C1 segment of cervical spinal cord (tissue), 14 donors: ENCODE results near the gene ATG4A.

ENCODE experiments used
- DNase-seq, 14 donors: peaks; one replicate each; lab custom pipeline; 2025; lab: John Stamatoyannopoulos, UW

ATG4A gene, protein sequence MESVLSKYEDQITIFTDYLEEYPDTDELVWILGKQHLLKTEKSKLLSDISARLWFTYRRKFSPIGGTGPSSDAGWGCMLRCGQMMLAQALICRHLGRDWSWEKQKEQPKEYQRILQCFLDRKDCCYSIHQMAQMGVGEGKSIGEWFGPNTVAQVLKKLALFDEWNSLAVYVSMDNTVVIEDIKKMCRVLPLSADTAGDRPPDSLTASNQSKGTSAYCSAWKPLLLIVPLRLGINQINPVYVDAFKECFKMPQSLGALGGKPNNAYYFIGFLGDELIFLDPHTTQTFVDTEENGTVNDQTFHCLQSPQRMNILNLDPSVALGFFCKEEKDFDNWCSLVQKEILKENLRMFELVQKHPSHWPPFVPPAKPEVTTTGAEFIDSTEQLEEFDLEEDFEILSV

DNA sequence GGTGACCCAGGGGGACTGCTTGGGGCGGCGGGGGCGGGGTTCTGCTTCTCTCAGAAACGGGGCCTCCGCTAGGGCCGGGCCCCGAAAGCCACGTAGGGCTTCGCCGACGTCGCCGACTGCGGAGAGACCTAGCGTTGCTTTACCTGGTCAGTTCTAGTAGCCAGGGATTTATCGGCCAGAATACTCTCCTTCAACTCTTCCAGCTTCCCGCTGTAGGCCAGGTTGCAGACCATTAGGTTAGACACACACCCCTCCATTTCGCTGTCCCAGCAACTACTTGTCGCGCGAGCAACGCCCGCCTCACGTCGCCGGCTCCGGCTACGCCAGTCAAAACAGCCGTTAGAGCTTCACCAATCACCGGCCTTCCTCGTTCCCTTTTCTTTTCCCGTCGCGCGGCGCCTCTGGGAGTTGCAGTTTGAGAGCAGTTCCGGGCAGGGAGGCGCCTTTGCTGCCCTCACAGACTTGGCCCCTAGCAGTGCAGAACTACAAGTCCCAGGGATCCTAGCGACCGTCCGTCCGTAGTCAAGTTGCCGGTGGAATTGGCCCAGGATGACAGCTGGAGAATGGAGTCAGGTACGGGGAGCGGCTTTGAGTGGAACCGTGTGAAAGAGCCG is at the start of gene ATG4A, which contains the start of gene PSMD10:
ATG4A (plus strand) TSS at position 515 of the 614 bp plus-strand sequence; CDS start at position 564, 49 bp downstream.
PSMD10 (minus strand) TSS at position 279 of the 614 bp plus-strand sequence; CDS start at position 257, 22 bp downstream.
- DNase-seq, result peak; percentile 37 to 94 (median 87)

DNA sequence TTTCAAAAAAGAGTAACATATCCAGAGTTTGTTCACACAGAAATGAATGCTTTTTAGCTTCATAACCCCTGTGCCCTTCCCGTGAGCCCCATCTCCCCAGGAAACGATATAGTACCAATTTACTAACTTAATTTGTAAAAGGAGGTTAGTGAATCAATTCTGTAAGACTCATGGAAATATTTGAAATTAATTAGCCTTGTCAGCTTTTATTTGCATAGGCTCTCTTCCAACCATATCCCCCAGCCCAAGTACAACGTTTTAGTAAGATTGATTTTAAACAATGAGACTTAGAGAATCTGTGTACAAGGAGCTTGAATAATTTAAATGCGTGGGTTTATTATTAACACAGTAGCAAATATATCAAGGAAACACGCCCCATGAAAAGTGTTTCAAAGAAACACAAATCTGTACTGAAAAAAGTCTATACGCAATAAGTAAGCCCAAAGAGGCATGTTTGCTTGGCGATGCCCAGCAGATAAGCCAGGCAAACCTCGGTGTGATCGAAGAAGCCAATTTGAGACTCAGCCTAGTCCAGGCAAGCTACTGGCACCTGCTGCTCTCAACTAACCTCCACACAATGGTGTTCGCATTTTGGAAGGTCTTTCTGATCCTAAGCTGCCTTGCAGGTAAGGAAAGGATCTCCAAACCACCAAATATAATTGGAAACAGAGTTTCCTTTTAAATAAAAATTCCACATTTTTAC is 46.9 kb upstream of the ATG4A start, which contains the start of gene VSIG1:
VSIG1 (plus strand) TSS at position 512 of the 703 bp plus-strand sequence; CDS start at position 578, 66 bp downstream.
- no peak for DNase-seq

DNA sequence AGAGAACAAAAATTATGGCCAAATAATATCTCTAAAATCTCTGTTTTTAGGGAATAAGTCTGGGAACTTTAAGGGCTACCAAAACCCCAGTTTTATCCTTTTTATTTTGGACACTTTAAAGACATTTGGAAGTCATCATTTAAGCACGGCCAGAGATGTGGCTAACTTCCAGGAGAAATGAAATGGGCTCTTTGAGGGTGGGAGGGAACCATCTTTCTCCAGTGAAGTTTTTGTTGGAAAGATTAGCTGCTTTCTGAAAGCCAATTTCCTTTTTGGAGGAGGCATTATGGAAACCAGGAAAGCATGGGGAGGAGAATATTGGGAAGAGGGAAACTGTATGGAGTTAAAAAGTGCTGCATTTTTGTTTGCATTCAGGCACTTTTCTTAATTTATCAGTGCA is 41.9 kb upstream of the ATG4A start:
- DNase-seq, result no peak

DNA sequence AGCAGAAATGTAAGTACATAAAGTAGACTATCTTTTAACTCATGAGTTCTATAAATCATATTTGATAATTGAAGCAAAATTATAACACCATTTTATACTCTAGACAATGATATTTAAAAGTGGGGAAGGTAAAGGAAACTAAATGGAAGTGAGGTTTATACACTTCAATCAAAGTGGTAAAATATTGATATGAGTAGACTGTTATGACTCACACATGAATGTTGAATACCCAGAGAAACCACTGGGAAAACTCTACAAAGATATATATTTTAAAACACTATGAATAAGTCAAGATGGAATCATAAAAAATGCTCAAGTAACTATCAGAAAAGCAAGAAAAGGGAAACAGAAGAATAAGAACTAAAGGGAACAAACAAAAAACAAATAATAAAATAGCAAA is 38.4 kb upstream of the ATG4A start:
- no peak for DNase-seq

DNA sequence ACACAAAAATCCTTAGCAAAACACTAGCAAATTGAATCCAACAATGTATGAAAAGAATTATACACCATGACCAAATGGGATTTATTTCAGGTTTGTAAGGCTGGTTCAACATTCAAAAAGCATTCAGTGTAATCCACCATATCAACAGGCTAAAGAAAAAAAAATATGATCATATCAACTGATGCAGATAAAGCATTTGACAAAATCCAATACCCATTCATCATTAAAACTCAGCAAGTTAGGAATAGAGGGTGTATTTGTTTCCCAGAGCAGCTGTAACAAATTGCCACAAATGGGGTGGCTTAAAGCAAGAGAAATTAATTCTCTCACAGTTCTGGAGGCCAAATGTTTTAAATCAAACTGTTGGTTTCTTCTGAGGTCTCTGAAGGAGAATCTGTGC is 36.0 kb upstream of the ATG4A start:
- DNase-seq, result no peak

DNA sequence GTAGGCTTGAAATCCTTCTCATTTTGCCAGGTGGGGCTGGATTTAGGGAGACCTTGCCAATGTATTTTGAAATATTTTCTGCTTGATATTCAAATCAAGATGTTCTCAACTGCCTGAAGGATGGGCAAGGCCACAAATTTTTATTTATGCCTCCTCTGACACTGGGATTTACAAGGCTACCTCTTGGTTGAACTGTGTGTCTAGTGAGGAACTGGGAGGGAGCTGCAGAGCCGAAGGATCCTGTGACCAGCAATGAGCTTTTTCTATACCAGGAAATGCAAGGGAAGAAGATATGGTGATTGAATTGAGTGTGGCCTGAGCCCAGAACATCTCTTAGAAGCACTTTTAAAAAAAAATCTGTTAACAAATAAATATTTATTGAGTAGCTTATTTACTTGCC is 31.8 kb upstream of the ATG4A start:
- DNase-seq, result no peak

DNA sequence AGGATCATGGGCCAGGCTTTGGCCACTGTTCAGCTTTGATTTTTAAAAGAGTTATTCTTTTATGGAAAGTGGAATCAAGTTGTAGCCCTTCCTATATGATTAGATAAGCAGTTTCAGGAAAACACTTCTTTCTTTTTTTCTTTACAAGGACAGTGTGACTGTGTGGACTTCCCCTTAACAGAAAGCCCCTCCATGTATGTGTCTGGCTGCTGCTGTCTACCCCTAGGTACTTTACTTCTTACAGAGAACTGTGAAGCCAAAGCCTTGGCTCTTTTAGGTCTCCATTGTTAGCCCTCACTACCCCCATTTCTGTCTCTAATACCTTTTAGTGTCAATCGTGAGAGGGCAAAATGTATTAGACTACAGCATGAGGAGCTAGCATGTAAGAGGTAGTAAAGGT is 27.6 kb upstream of the ATG4A start:
- no peak for DNase-seq

DNA sequence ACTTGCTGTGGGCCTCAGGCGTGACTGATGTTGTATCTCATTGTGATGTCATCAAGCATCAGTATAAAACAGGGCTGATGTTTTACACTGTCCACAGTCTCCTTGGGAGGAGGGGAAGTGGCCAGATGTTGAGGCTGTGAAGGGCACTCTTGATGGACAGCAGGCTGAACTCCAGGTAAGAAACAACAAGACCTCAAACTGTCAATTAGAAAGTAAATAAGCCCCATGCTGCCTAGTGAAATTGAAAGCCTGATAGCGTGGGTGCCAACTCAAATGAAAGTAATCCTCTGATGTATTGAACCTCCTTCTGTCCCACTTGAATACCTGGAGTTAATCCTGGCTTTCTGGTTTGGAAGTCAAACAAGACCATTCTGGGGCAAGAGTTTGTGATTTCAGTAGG is 27.0 kb upstream of the ATG4A start:
- DNase-seq, result no peak

DNA sequence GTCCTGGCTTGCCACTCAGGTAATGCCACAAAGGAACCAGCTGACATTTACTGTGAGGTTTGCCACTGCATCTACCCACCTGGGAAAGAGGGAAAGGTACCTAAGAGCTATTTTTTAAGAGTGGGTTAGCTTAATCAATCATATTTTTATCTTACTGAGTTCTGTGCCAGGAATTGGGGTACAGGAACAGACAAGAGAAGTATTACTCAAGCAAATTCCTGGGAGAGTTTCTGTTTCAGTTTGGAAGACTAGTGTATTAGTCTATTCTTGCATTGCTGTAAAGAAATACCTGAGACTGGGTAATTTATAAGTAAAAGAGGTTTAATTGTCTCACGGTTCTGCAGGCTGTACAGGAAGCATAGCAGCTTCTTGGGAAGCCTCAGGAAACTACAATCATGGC is 23.5 kb upstream of the ATG4A start:
- DNase-seq, result no peak

DNA sequence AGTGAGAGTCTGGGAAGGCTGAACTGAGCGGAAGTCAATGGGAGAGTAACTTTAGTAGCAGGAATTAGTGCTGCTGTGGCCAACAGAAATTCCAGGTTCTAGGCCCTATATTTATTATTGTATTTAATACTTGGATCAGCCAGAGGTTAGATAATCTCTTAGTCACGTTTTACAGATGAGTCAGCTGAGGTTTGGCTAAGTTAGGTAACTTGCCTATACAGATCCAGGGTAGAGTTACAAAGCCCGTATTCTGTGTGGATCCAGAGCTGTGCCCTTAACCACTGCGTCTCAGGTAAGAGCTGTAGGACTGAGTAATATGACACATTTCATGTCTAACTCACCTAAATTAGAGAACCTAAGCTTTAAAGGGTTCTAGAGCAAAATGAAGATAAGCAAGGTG is 20.7 kb upstream of the ATG4A start:
- DNase-seq, result no peak

DNA sequence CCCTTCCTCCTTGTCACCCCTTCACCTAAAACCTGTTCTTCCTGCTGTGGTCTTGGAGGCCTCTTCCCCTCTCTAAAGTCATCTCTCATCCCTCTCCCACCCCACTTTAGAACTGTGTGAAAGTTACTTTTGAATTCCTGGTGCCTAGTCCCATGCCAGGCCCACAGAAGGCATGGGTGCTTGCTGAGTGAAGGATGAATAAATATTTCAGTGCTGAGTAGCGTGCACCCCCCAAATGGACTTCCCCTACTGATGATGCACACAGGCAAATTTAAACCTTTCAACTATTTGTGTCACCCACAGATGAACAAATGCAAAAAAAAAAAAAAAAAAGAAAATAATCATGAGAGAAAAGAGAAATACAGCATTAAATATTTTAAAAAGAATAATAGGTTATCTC is 20.0 kb upstream of the ATG4A start:
- no peak for DNase-seq

DNA sequence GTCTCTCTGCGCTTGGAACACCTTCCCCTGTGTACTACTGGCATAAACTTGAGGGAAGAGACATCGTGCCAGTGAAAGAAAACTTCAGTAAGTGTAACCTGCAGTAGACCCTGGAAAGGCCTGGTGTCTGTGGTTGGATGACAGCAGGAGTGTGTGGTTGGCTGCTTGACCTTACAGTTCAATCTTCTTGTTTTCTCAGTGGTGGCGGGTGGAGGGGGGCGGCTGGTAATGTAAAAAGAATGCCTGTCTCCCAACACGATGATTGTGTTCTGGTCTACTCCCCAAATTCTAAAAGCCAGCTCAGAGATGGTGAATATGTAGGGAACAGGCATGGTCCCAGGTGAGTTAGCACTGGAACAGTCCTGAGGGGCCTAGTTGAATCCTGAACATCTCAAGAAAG is 18.8 kb upstream of the ATG4A start:
- DNase-seq, result no peak

DNA sequence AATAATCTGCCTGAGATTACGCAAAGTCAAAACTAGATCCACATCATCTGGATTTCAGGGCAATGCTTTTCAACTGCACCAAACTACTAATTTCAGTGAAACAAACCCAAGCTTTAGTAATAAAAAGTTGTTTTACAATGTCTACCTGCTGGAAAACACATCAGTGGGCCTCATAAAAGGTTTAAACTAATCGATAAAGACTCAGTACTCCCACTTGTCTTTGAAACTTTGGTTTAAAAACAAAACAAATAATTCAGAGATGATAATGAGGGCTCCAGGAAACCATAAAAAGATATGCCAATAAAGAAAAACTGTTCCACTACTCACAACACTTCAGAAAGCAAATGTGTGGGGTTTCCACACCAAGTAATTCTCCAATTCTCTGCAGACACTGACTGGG is 10.5 kb upstream of the ATG4A start:
- no peak for DNase-seq

DNA sequence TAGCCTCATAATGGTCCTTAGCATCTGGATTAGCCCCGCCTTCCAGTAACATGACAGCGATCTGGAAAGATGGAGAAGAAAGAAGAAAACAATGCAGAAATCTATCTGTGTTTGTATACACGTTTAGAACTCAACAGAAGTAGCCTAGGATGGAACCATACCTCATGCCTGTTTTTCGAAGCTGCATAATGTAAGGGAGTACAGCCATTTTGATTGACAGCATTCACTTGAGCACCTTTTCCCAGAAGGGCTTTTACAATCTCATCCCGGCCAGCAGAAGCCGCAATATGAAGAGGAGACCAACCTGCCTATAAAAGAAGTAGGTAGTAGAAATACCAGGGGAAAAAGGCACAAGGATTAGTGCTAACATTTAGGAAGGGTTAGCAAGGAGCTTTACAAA is 3.8 kb upstream of the ATG4A start:
- no peak for DNase-seq

DNA sequence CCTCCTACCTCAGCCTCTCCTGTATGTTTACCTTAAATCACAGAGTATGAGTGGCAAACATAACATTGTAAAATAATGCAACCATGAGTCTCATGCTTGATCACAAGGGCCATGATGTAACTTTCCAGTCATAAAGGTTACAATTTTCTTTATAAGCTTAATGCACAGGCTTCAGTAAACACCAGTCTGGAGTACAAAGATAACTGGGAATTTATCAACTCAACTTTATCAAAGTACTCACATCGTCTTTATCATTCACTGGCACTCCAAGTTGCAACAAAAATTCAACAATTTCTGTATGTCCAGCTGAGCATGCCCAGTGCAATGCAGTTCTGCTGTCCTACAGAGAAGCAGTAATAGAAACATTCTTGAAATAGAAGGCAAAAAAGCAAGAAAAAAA is 3.1 kb upstream of the ATG4A start:
- no peak for DNase-seq

DNA sequence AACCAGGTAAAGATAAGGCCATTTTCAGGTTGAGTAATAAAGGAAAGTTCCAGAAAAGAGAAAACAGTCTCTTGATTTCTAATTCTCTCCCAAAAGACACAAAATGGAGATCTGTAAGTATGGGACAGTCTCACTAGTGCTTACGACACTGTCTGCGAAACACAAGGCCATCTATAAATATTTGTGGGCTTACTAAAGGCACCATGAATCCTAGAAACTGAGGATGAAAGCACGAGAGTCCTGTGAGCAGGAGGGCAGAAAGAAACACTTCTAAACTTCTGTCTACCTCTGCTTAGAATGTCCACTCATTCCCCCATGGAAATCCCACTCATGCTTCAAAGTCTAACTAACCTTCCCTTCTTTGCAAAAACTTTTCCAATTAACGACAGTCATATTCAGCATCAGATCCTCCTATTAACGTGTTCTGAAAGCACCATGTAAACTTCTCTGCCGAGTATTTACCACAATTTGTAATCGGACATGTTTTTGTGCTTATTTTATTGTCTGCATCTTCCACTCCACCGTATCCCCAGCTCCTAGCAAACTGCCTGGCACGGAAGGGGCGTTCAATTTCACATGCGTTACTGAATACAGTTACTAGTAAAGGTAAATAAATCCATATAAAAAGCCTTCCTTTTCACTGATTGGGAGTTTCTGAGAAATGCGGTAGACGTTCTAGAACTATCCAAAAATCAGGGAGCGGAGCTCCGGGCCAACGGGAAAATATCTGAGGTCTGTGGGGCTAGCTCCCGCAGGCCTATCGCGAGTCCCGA is 901 bp upstream of the ATG4A start:
- DNase-seq, result no peak

DNA sequence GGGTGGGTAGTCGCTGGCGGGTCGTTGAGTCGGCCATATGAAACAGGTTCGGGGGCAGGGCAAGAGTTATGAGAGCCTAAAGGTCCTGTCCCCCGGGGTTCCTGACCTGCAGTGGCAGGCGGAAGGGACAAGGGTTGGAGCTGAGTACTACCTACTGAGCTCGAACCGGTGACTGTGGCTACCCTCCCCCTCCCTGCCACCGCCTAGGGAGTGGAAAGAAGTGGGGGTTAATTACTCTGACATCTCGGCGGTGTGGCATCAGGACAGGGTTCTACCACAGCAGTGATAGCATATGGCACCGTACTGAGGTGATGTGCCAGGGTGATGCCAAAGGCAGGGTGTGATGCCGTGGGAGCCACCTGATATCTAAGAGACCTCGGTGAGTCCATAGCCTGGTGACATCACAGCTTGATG is 307 bp downstream of the ATG4A start:
- no peak for DNase-seq

DNA sequence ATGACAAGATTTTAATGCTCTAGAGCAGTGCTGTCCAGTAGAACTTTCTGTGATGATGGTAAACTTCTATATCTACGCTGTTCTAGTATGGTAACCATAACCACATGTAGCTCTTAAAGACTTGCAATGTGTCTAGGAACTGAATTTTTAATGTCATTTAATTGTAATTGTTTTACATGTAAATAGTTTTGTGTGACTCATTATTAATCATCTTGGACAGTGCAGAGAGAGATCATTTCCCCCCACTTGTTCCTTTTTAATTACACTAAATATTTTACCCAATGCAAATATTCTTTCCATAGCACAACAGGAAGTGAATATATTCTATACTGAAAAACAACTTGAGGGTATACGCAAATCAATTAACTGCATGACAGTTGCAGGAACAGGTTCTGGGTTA is 5.8 kb downstream of the ATG4A start:
- no peak for DNase-seq

DNA sequence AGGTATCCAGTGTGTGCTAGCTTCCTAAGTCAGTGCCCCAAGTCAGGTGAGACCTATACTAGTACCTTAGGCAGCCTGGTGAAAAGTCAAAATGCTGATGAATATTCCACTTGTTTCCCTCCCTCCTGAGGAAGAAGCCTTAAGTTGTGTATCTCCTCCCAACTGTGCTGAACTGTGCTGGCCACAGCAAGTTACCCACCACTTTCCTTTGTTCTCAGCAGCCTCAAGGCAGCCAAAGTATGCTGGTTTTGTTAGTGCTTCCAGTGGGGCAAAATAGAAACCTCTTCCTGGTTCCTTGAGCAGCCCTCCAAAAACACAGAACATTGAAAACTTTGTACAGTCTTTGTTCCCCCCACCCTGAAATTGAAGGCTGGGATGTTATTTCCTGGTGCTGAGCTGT is 13.9 kb downstream of the ATG4A start:
- DNase-seq, result no peak

DNA sequence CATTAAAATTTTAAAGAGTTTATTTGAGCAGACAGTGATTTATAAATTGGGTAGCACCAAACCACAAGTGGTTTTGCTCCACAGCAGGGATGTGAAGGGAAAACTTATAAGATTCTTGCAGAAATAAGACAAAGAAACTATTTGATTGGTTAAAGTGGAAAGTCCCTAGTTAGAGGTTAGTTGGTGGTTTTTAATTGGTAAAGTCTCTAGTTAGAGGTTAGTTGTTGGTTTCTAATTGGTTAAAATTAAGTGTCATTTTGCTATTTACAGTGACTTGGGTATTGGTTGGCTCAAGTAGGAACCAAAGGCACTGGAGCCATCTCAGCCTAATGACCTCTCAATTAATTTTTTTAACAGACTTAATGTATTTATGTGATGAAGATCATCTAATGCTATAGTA is 23.0 kb downstream of the ATG4A start:
- no peak for DNase-seq

DNA sequence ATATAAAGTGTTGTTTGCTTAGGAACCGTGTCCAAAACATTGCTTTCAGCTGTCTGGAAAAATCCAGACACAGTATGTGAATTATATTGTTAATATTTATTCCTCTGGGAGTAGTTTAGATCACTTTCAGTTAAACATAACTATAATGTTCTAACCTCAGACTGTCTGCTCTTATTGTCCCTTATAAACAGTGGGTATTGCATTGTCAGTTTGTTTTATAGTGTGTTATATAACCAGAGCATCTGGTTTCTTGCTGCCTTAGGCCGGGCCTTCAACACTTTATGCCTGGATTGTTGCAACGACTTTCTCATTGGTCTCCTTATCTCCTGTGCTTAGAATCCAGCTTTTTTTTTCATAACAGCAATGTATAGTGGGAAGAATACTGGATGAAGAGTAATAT is 26.4 kb downstream of the ATG4A start:
- no peak for DNase-seq

DNA sequence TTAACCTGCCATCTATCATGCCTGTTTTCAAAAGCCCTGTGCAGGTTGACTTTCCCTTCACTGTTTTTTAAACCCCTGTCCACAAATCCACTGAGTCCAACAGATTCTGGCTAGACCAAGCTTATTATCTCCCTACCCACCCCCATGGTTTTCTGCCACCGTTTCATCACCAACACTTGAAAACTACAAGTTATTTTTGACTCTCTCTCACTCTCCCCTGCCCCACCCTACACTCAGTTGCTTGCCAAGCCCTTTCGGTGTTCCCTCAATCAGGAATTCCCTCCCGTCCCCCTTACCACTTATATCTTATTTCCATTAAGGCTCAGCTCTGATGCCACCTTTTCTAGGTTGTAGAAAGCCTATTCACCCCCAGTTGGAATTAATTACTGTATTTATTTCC is 29.7 kb downstream of the ATG4A start:
- DNase-seq, result no peak
